ENCODE data around the gene NFATC2IP. TPM values are rescaled to one million over a fixed set of nuclear protein-coding genes. Genes with fewer than 3 reads are reported as not detected.

Gene NFATC2IP
- total and polyA plus RNA-seq, 9 of the 15 experiments (the other 6 are each of a cell fraction or from before 2014, with no cell fraction given), result 15.6 to 106 (median 46.9) TPM

DNA sequence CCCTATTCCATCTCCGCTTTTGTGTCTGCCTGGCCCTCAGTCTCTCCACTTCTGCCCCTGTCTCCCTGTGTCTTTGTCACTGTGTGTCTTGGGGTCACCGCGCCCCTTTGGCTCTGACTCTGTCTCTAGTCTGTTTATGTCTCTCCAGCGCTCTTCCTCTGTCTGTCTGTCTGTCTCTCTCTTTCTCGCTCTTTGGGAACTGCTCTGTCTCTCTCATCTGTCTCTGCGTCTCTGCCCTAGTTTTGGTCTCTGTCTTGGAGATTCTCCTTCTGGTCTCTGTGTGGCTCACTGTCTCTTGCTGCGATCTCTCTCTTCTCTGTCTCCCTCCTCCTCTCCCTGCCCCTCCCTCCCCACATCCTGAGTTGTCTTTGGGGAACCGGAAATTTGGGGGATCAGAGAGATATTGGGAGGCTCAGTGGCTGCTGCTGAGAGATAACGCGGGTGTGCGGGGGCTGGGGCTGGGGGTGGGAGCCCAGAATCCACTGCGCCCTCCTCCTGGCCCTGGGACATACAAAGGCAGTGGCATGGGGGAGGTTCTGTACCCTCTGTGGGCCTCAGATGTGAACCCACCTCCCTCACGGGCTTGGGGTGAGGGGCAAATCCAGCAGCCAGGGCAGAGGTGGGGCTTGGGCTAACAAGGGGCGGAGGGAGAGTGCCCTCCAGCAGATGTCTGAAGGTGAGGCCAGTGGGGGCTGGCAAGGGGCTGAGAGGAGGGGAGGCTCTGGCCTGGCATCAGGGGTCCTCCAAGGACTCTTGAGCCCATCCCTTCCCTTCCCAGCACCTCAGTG lies 58.5 kb downstream of the NFATC2IP start (continued):
- TF ChIP-seq, protein P1, sequence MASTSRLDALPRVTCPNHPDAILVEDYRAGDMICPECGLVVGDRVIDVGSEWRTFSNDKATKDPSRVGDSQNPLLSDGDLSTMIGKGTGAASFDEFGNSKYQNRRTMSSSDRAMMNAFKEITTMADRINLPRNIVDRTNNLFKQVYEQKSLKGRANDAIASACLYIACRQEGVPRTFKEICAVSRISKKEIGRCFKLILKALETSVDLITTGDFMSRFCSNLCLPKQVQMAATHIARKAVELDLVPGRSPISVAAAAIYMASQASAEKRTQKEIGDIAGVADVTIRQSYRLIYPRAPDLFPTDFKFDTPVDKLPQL (IDR thresholded peaks at IDR 0.05; ENCODE audit: extremely low read depth, insufficient read length), result no peak
- TF ChIP-seq CREBBP (IDR thresholded peaks at IDR 0.05; ENCODE audit: low read depth, low read length) (no peak), EZH2 (IDR thresholded peaks at IDR 0.05; ENCODE audit: borderline replicate concordance, low read depth, low read length) (no peak), NONO (IDR thresholded peaks at IDR 0.05; ENCODE audit: low read depth in 2 of 2, low read length in 1 of 2) (no peak), RBM15 (IDR thresholded peaks at IDR 0.05; ENCODE audit: insufficient read depth, low read length) (no peak), HDAC8 (tag; IDR thresholded peaks at IDR 0.05) (peak; percentile 30; the same call in 1 of the 2 replicates), MTA1 (IDR thresholded peaks at IDR 0.05; ENCODE audit: borderline replicate concordance) (no peak; the same call in 1 of the 2 replicates), ZNF561 (CRISPR knock-in tag; conservative IDR thresholded peaks at IDR 0.05) (0 out of 2 replicates have a peak, but pooled peaks have one; percentile 48), ZNF184 (CRISPR knock-in tag; IDR thresholded peaks at IDR 0.05) (no peak), ETV5 (CRISPR knock-in tag; IDR thresholded peaks at IDR 0.05; ENCODE audit: low read depth) (peak; percentile 99), PCBP1 (IDR thresholded peaks at IDR 0.05; ENCODE audit: low read depth, low read length, poor library complexity, severe bottlenecking) (no peak), NRF1 (conservative IDR thresholded peaks at IDR 0.05 in 1 of 2, IDR thresholded peaks at IDR 0.05 in 1 of 2) (no peak; a peak in 1 of 4 replicates), SMARCA5 (IDR thresholded peaks at IDR 0.05) (peak; percentile 84), ZNF551 (CRISPR knock-in tag; IDR thresholded peaks at IDR 0.05) (no peak), CBX3 (IDR thresholded peaks at IDR 0.05; ENCODE audit: borderline replicate concordance in 1 of 2, low read length in 2 of 2) (peak in 1 of 2 experiments; percentile 52; a peak in 1 of 3 replicates)
- TF ChIP-seq, protein P2, sequence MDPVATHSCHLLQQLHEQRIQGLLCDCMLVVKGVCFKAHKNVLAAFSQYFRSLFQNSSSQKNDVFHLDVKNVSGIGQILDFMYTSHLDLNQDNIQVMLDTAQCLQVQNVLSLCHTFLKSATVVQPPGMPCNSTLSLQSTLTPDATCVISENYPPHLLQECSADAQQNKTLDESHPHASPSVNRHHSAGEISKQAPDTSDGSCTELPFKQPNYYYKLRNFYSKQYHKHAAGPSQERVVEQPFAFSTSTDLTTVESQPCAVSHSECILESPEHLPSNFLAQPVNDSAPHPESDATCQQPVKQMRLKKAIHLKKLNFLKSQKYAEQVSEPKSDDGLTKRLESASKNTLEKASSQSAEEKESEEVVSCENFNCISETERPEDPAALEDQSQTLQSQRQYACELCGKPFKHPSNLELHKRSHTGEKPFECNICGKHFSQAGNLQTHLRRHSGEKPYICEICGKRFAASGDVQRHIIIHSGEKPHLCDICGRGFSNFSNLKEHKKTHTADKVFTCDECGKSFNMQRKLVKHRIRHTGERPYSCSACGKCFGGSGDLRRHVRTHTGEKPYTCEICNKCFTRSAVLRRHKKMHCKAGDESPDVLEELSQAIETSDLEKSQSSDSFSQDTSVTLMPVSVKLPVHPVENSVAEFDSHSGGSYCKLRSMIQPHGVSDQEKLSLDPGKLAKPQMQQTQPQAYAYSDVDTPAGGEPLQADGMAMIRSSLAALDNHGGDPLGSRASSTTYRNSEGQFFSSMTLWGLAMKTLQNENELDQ (CRISPR knock-in tag; IDR thresholded peaks at IDR 0.05; ENCODE audit: borderline replicate concordance), result no peak
- TF ChIP-seq, protein P3, sequence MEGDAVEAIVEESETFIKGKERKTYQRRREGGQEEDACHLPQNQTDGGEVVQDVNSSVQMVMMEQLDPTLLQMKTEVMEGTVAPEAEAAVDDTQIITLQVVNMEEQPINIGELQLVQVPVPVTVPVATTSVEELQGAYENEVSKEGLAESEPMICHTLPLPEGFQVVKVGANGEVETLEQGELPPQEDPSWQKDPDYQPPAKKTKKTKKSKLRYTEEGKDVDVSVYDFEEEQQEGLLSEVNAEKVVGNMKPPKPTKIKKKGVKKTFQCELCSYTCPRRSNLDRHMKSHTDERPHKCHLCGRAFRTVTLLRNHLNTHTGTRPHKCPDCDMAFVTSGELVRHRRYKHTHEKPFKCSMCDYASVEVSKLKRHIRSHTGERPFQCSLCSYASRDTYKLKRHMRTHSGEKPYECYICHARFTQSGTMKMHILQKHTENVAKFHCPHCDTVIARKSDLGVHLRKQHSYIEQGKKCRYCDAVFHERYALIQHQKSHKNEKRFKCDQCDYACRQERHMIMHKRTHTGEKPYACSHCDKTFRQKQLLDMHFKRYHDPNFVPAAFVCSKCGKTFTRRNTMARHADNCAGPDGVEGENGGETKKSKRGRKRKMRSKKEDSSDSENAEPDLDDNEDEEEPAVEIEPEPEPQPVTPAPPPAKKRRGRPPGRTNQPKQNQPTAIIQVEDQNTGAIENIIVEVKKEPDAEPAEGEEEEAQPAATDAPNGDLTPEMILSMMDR (IDR thresholded peaks at IDR 0.05 in 2 of 3, conservative IDR thresholded peaks at IDR 0.05 in 1 of 3; ENCODE audit: insufficient read depth in 2 of 3, low read depth in 1 of 3, low read length in 3 of 3), result no peak
- TF ChIP-seq, protein P4, sequence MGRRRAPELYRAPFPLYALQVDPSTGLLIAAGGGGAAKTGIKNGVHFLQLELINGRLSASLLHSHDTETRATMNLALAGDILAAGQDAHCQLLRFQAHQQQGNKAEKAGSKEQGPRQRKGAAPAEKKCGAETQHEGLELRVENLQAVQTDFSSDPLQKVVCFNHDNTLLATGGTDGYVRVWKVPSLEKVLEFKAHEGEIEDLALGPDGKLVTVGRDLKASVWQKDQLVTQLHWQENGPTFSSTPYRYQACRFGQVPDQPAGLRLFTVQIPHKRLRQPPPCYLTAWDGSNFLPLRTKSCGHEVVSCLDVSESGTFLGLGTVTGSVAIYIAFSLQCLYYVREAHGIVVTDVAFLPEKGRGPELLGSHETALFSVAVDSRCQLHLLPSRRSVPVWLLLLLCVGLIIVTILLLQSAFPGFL (CRISPR knock-in tag; IDR thresholded peaks at IDR 0.05), result no peak
- TF ChIP-seq, protein P5, sequence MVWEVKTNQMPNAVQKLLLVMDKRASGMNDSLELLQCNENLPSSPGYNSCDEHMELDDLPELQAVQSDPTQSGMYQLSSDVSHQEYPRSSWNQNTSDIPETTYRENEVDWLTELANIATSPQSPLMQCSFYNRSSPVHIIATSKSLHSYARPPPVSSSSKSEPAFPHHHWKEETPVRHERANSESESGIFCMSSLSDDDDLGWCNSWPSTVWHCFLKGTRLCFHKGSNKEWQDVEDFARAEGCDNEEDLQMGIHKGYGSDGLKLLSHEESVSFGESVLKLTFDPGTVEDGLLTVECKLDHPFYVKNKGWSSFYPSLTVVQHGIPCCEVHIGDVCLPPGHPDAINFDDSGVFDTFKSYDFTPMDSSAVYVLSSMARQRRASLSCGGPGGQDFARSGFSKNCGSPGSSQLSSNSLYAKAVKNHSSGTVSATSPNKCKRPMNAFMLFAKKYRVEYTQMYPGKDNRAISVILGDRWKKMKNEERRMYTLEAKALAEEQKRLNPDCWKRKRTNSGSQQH (CRISPR knock-in tag; IDR thresholded peaks at IDR 0.05), result peak; percentile 90

Measured in K562 (cell line).